IMR-90 (cell line): Measurements from ENCODE around the gene GJD2. TPM values are rescaled to one million over a fixed set of nuclear protein-coding genes. Genes with fewer than 3 reads are reported as not detected.

ENCODE experiments used
- ATAC-seq: fragments of 200-7000 bp; cut with Tn5 transposase; 2 replicates; pipeline ENCODE4 v1.9.1; 2020; ENCODE audit warnings: low read depth, mild to moderate bottlenecking, moderate library complexity
- BruUV-seq: library from RNA; stranded (reverse); fragments of 400-500 nt; replicated peaks from 2 replicates; lab custom pipeline; 2021; lab: Mats Ljungman, UMichigan
- CTCF ChIA-PET: fragments of 300-600 bp; formaldehyde crosslinking; extraction: SDS; loops from one replicate; lab custom pipeline; 2021; ENCODE audit warnings: antibody characterized with exemption; lab: Yijun Ruan, JAX
- POLR2A ChIA-PET: fragments of 300-600 bp; sonication (Branson Sonifier 250); formaldehyde crosslinking; loops from one replicate; lab custom pipeline; 2022; ENCODE audit warnings: antibody characterized with exemption; ENCODE audit not compliant: unreplicated experiment; lab: Charles Lee
- DNase-seq: peaks from one replicate; pipeline ENCODE4 v3.0.0; 2013
- H2AFZ ChIP-seq: replicated peaks from 2 replicates; pipeline ENCODE3; 2013; ENCODE audit warnings: low read length, mild to moderate bottlenecking; ENCODE audit not compliant: poor library complexity
- H2AK5ac ChIP-seq: 2 replicates; pipeline ENCODE4 v1.6.1; 2013; ENCODE audit warnings: low read depth, low read length, inconsistent platforms
- H2AK9ac ChIP-seq: replicated peaks from 2 replicates; pipeline ENCODE3; 2013; ENCODE audit warnings: mild to moderate bottlenecking, low read depth, low read length, moderate library complexity; ENCODE audit not compliant: poor library complexity
- H2BK120ac ChIP-seq: 2 replicates; pipeline ENCODE4 v1.6.1; 2013; ENCODE audit warnings: low read depth, low read length, inconsistent platforms
- H2BK15ac ChIP-seq: 3 replicates; pipeline ENCODE4 v1.6.1; 2013; ENCODE audit warnings: low read depth, low read length, inconsistent platforms
- H2BK20ac ChIP-seq: 2 replicates; pipeline ENCODE4 v1.6.1; 2013; ENCODE audit warnings: low read depth, mild to moderate bottlenecking, inconsistent platforms, low read length, moderate library complexity
- H2BK5ac ChIP-seq: 2 replicates; pipeline ENCODE4 v1.6.1; 2013; ENCODE audit warnings: mild to moderate bottlenecking, low read depth, low read length, inconsistent platforms; ENCODE audit not compliant: poor library complexity, severe bottlenecking
- H3K14ac ChIP-seq: replicated peaks from 2 replicates; pipeline ENCODE4 v1.6.1; 2013; ENCODE audit warnings: low read depth, low read length, inconsistent platforms
- H3K18ac ChIP-seq: 2 replicates; pipeline ENCODE4 v1.6.1; 2013; ENCODE audit warnings: low read depth, low read length, control low read depth
- H3K23ac ChIP-seq: 2 replicates; pipeline ENCODE4 v1.6.1; 2013; ENCODE audit warnings: low read depth, low read length, inconsistent platforms
- H3K27ac ChIP-seq: 2 replicates; pipeline ENCODE4 v1.5.1; 2013; ENCODE audit warnings: mild to moderate bottlenecking, control low read depth, low read length; ENCODE audit not compliant: insufficient read depth
- H3K27me3 ChIP-seq: 2 replicates; pipeline ENCODE4 v1.6.1; 2013; ENCODE audit warnings: low read length; ENCODE audit not compliant: control insufficient read depth, insufficient read depth
- H3K36me3 ChIP-seq: 2 replicates; pipeline ENCODE4 v1.6.1; 2013; ENCODE audit warnings: low read length, mixed read lengths; ENCODE audit not compliant: control insufficient read depth, insufficient read depth
- H3K4ac ChIP-seq: 2 replicates; pipeline ENCODE4 v1.6.1; 2013; ENCODE audit warnings: low read depth, low read length, inconsistent platforms
- H3K4me1 ChIP-seq: 2 replicates; pipeline ENCODE4 v1.6.1; 2013; ENCODE audit warnings: low read length, mixed read lengths; ENCODE audit not compliant: control insufficient read depth, insufficient read depth
- H3K4me2 ChIP-seq: 2 replicates; pipeline ENCODE4 v1.6.1; 2013; ENCODE audit warnings: low read depth, mild to moderate bottlenecking, control low read depth, low read length, moderate library complexity
- H3K4me3 ChIP-seq: 2 replicates; pipeline ENCODE4 v1.5.1; 2013; ENCODE audit warnings: low read depth, mild to moderate bottlenecking, control low read depth, low read length, moderate library complexity; ENCODE audit not compliant: insufficient read depth
- H3K56ac ChIP-seq: 2 replicates; pipeline ENCODE4 v1.6.1; 2013; ENCODE audit warnings: low read length, inconsistent platforms; ENCODE audit not compliant: insufficient read depth; ENCODE audit errors: extremely low read depth
- H3K79me1 ChIP-seq, 2 experiments: 2 replicates each; pipeline ENCODE4 v1.6.1; 2013; ENCODE audit warnings: low read length in 2 of 2, inconsistent platforms in 1 of 2, low read depth in 1 of 2
- H3K9ac ChIP-seq: 2 replicates; pipeline ENCODE4 v1.6.1; 2013; ENCODE audit warnings: low read depth, low read length, control low read depth
- H3K9me1 ChIP-seq: 2 replicates; pipeline ENCODE4 v1.6.1; 2013; ENCODE audit warnings: low read length, inconsistent platforms; ENCODE audit not compliant: insufficient read depth
- H3K9me3 ChIP-seq: 2 replicates; pipeline ENCODE4 v1.6.1; 2013; ENCODE audit warnings: low read length; ENCODE audit not compliant: control insufficient read depth, insufficient read depth
- H4K20me1 ChIP-seq: 2 replicates; pipeline ENCODE4 v1.6.1; 2013; ENCODE audit warnings: low read length, inconsistent platforms; ENCODE audit not compliant: insufficient read depth
- H4K5ac ChIP-seq: 2 replicates; pipeline ENCODE4 v1.6.1; 2013; ENCODE audit warnings: mild to moderate bottlenecking, low read depth, low read length, control low read depth
- H4K8ac ChIP-seq, 2 experiments: 2 replicates each; pipeline ENCODE4 v1.6.1; 2013; ENCODE audit warnings: low read depth in 2 of 2, low read length in 2 of 2, control low read depth in 1 of 2, inconsistent platforms in 1 of 2
- H4K91ac ChIP-seq: 2 replicates; pipeline ENCODE4 v1.6.1; 2013; ENCODE audit warnings: low read depth, low read length, inconsistent platforms; ENCODE audit not compliant: insufficient read depth
- BHLHE40 ChIP-seq: fragments of 150-350 bp; IDR thresholded peaks from 2 replicates; pipeline ENCODE4 v1.6.1; 2016; ENCODE audit warnings: mild to moderate bottlenecking, low read depth, low read length
- CHD1 ChIP-seq: IDR thresholded peaks from 2 replicates; pipeline ENCODE4 v1.6.1; 2012; ENCODE audit warnings: low read depth, low read length, improper control_type of control experiment
- CTCF ChIP-seq: conservative IDR thresholded peaks from 2 replicates; pipeline ENCODE4 v1.5.1; 2012; ENCODE audit warnings: mild to moderate bottlenecking, low read depth, low read length, improper control_type of control experiment
- ELK1 ChIP-seq: fragments of 150-350 bp; IDR thresholded peaks from 2 replicates; pipeline ENCODE4 v1.6.1; 2016; ENCODE audit warnings: low read depth, mild to moderate bottlenecking, low read length, moderate library complexity, borderline replicate concordance
- NFE2L2 ChIP-seq: fragments of 150-350 bp; IDR thresholded peaks from 2 replicates; pipeline ENCODE4 v1.6.1; 2016; ENCODE audit warnings: low read depth, mild to moderate bottlenecking, low read length
- RFX5 ChIP-seq: IDR thresholded peaks from 2 replicates; pipeline ENCODE4 v1.8.0; 2012; ENCODE audit warnings: low read depth, mild to moderate bottlenecking, low read length, moderate library complexity
- WGBS, 2 experiments: methylation state at CpG; one replicate each; pipeline versions ENCODE4 v1.1.5 to v1.1.7; 2013; ENCODE audit warnings: missing lambda C conversion rate in 2 of 2; ENCODE audit not compliant: insufficient read length in 1 of 2; ENCODE audit errors: extremely low coverage in 2 of 2; 5-methylcytosine and 5-hydroxymethylcytosine counted together
- dilution Hi-C: fragments of 300-500 bp; cut with HindIII; formaldehyde crosslinking; loops from one replicate; pipeline ENCODE4 v1.14.3; 2018; ENCODE audit warnings: low sequenced_read_pairs; ENCODE audit not compliant: unreplicated experiment
- in situ Hi-C: fragments of 300-500 bp; cut with MboI; formaldehyde crosslinking; loops from 3 replicates; pipeline ENCODE4 v1.14.3; 2019; ENCODE audit warnings: low sequenced_read_pairs, inconsistent platforms, mixed read lengths
- intact Hi-C: fragments of 100-400 bp; cut with micrococcal nuclease; formaldehyde crosslinking; loops from 2 replicates; pipeline ENCODE4 v1.10.0; 2022
- polyA plus RNA-seq, 3 experiments: library from polyadenylated mRNA; depleted of rRNA; stranded (reverse); fragments of >200 nt; gene quantifications; 2 replicates each; pipeline ENCODE4 v1.2.3, GENCODE V29; 2012; ENCODE audit warnings: low replicate concordance in 1 of 3
- total RNA-seq: library from RNA; depleted of rRNA; stranded (reverse); fragments of >200 nt; gene quantifications from 2 replicates; pipeline ENCODE4 v1.2.3, GENCODE V29; 2012

GJD2 gene
- total and polyA plus RNA-seq, 2 of the 4 experiments (the other 2 are of a cell fraction), result not detected

GRCh38 chr15:34734303-34734702, 20.5 kb downstream of the GJD2 start:
- intact Hi-C loops (no loop called here), dilution Hi-C loops (no loop called here), in situ Hi-C loops (no loop called here)
- no peak overlapping the region for H3K4me3 ChIP-seq
- H2BK20ac ChIP-seq, result no peak overlapping the region
- ATAC-seq (no peak), DNase-seq (no peak)
- H3K23ac ChIP-seq, result no peak overlapping the region
- H4K5ac ChIP-seq, result no peak overlapping the region
- no peak overlapping the region for H2BK5ac ChIP-seq
- no peak overlapping the region for H3K4ac ChIP-seq
- WGBS, 2 experiments, result no CpG with 5 or more reads among the region's 5 CpGs
- H3K36me3 ChIP-seq, result no peaks in the 10 kb centered on the region
- H3K9me3 ChIP-seq, result no peaks in the 10 kb centered on the region; the same call in 1 of the 2 replicates
- no peak overlapping the region for H2AK5ac ChIP-seq
- no peak overlapping the region for H3K14ac ChIP-seq
- no peak overlapping the region for H3K4me2 ChIP-seq
- CTCF ChIA-PET, result no interaction called here
- no peak overlapping the region for H3K56ac ChIP-seq
- no peak overlapping the region for H4K91ac ChIP-seq
- H2AFZ ChIP-seq, result no peak overlapping the region
- no peak overlapping the region for H2AK9ac ChIP-seq
- H2BK120ac ChIP-seq, result no peak overlapping the region
- no TSS peak for BruUV-seq
- no peak overlapping the region for H4K8ac ChIP-seq
- H3K27ac ChIP-seq, result no peak overlapping the region
- POLR2A ChIA-PET, result no interaction called here
- H3K9me1 ChIP-seq, result no peaks in the 10 kb centered on the region
- TF ChIP-seq NFE2L2, result no peak
- no peak for TF ChIP-seq CHD1
- no peak for TF ChIP-seq ELK1
- TF ChIP-seq BHLHE40, result no peak
- no peak for TF ChIP-seq RFX5
- no peak for TF ChIP-seq CTCF
- H3K79me1 ChIP-seq, result no peaks in the 10 kb centered on the region
- H3K18ac ChIP-seq, result no peak overlapping the region
- no peaks in the 10 kb centered on the region for H3K4me1 ChIP-seq
- H2BK15ac ChIP-seq, result no peak overlapping the region
- H3K27me3 ChIP-seq, result peaks cover 21% of the 10 kb centered on the region
- no peak overlapping the region for H3K9ac ChIP-seq
- H4K20me1 ChIP-seq, result no peaks in the 10 kb centered on the region
